ENCODE results near the gene KCNB1. TPM values are rescaled to one million over a fixed set of nuclear protein-coding genes. Genes with fewer than 3 reads are reported as not detected.

Gene KCNB1
- polyA plus RNA-seq, 1 donor from 2014 or later, result 3.6 TPM

- Histone ChIP-seq H3K79me2 (replicated peaks; ENCODE audit: insufficient read depth, low read length) (no peaks in the 10 kb centered on the region), H3K27ac (ENCODE audit: low read length) (no peak overlapping the region), H3K9me2 (ENCODE audit: insufficient read depth, low read length) (no peaks in the 10 kb centered on the region), H3K9me3 (ENCODE audit: low read length) (no peaks in the 10 kb centered on the region), H3K4me2 (ENCODE audit: low read length) (no peak overlapping the region), H4K20me1 (ENCODE audit: insufficient read depth) (no peaks in the 10 kb centered on the region), H3F3A (ENCODE audit: insufficient read depth, low read length, poor library complexity, severe bottlenecking) (no peaks in the 10 kb centered on the region), H3K4me3 (ENCODE audit: low read length) (no peak overlapping the region), H3K9ac (ENCODE audit: low read length) (no peak overlapping the region), H3K36me3 (ENCODE audit: insufficient read depth, low read length) (no peaks in the 10 kb centered on the region), H2AFZ (ENCODE audit: low read depth, low read length) (no peak overlapping the region), H3K27me3 (ENCODE audit: insufficient read depth, low read depth, low read length) (no peaks in the 10 kb centered on the region)
- no peak for TF ChIP-seq SMC3 (conservative IDR thresholded peaks at IDR 0.05; ENCODE audit: poor library complexity)
- no peak for TF ChIP-seq MXI1 (conservative IDR thresholded peaks at IDR 0.05; ENCODE audit: poor library complexity, severe bottlenecking)
- TF ChIP-seq EZH2 (IDR thresholded peaks at IDR 0.05; ENCODE audit: borderline replicate concordance, insufficient read depth, low read length, poor library complexity, severe bottlenecking), result no peak
- TF ChIP-seq RAD21 (conservative IDR thresholded peaks at IDR 0.05), result no peak
- no peak for TF ChIP-seq POLR2AphosphoS5 (IDR thresholded peaks at IDR 0.05)
- no peak for TF ChIP-seq TAF1 (IDR thresholded peaks at IDR 0.05; ENCODE audit: low read depth)
- no peak for TF ChIP-seq CTCF (IDR thresholded peaks at IDR 0.05; ENCODE audit: poor library complexity, severe bottlenecking)
- TF ChIP-seq REST (IDR thresholded peaks at IDR 0.05; ENCODE audit: borderline replicate concordance), result no peak
Observed at GRCh38 chr20:49517805-49518100, 35.3 kb upstream of the KCNB1 start.

GRCh38 chr20:49516916-49517804, 34.7 kb upstream of the KCNB1 start:
- H2AFZ ChIP-seq (ENCODE audit: low read depth, low read length), result no peak overlapping the region
- H3F3A ChIP-seq (ENCODE audit: insufficient read depth, low read length, poor library complexity, severe bottlenecking), result no peaks in the 10 kb centered on the region
- H3K27ac ChIP-seq (ENCODE audit: low read length), result no peak overlapping the region
- TF ChIP-seq REST (IDR thresholded peaks at IDR 0.05; ENCODE audit: borderline replicate concordance) (no peak), RAD21 (conservative IDR thresholded peaks at IDR 0.05) (no peak), SMC3 (conservative IDR thresholded peaks at IDR 0.05; ENCODE audit: poor library complexity) (no peak), CTCF (IDR thresholded peaks at IDR 0.05; ENCODE audit: poor library complexity, severe bottlenecking) (no peak), POLR2AphosphoS5 (IDR thresholded peaks at IDR 0.05) (no peak), TAF1 (IDR thresholded peaks at IDR 0.05; ENCODE audit: low read depth) (no peak), EZH2 (IDR thresholded peaks at IDR 0.05; ENCODE audit: borderline replicate concordance, insufficient read depth, low read length, poor library complexity, severe bottlenecking) (no peak), EP300 (conservative IDR thresholded peaks at IDR 0.05; ENCODE audit: poor library complexity, severe bottlenecking) (no peak), MXI1 (conservative IDR thresholded peaks at IDR 0.05; ENCODE audit: poor library complexity, severe bottlenecking) (no peak)
- no peaks in the 10 kb centered on the region for H3K9me2 ChIP-seq (ENCODE audit: insufficient read depth, low read length)
- H3K4me2 ChIP-seq (ENCODE audit: low read length), result no peak overlapping the region
- no peaks in the 10 kb centered on the region for H3K36me3 ChIP-seq (ENCODE audit: insufficient read depth, low read length)
- no peaks in the 10 kb centered on the region for H4K20me1 ChIP-seq (ENCODE audit: insufficient read depth)
- no peak overlapping the region for H3K4me3 ChIP-seq (ENCODE audit: low read length)
- no peaks in the 10 kb centered on the region for H3K79me2 ChIP-seq (replicated peaks; ENCODE audit: insufficient read depth, low read length)
- H3K9me3 ChIP-seq (ENCODE audit: low read length), result no peaks in the 10 kb centered on the region
- no peak overlapping the region for H3K9ac ChIP-seq (ENCODE audit: low read length)
- H3K27me3 ChIP-seq (ENCODE audit: insufficient read depth, low read depth, low read length), result no peaks in the 10 kb centered on the region
